GM12878 (cell line): Measurements from ENCODE around the gene TTR. TPM values are rescaled to one million over a fixed set of nuclear protein-coding genes. Genes with fewer than 3 reads are reported as not detected.

Experiments used
- ATAC-seq: fragments of 200-7000 bp; cut with Tn5 transposase; 3 replicates; pipeline ENCODE4 v1.9.1; 2020; ENCODE audit warnings: mild to moderate bottlenecking, moderate library complexity
- BruUV-seq: library from RNA; stranded (reverse); fragments of 400-500 nt; replicated peaks from 2 replicates; lab custom pipeline; 2021; lab: Mats Ljungman, UMichigan
- CTCF ChIA-PET: fragments of 300-600 bp; sonication (Branson Sonifier 250); formaldehyde crosslinking; extraction: SDS; loops from one replicate; lab custom pipeline; 2021; ENCODE audit warnings: inconsistent platforms; lab: Yijun Ruan, JAX
- POLR2A ChIA-PET: fragments of 350-600 bp; formaldehyde crosslinking; extraction: SDS; loops from one replicate; lab custom pipeline; 2021; ENCODE audit warnings: inconsistent platforms; lab: Charles Lee
- RAD21 ChIA-PET: fragments of 300-600 bp; sonication (Branson Sonifier 250); formaldehyde crosslinking; loops from one replicate; lab custom pipeline; 2023; ENCODE audit warnings: antibody characterized with exemption; ENCODE audit not compliant: unreplicated experiment; lab: Charles Lee
- SMC1A ChIA-PET: fragments of 300-600 bp; sonication (Branson Sonifier 250); formaldehyde crosslinking; loops from one replicate; lab custom pipeline; 2023; ENCODE audit not compliant: unreplicated experiment, uncharacterized antibody; lab: Charles Lee
- DNase-seq: peaks from one replicate; pipeline ENCODE4 v3.0.0-alpha.2; 2011; ENCODE audit warnings: low read depth, low spot score
- FAIRE-seq: peaks from 3 replicates; lab custom pipeline; 2011; peaks lifted over from hg19 to GRCh38; lab: Jason Lieb, UNC
- H2AFZ ChIP-seq: 2 replicates; pipeline ENCODE4 v1.6.0; 2011; ENCODE audit warnings: low read depth, low read length, control low read depth; ENCODE audit not compliant: control insufficient read depth
- H3K27ac ChIP-seq: 2 replicates; pipeline ENCODE4 v1.5.1; 2011; ENCODE audit warnings: control low read depth; ENCODE audit not compliant: control insufficient read depth, insufficient read depth
- H3K27me3 ChIP-seq, 2 experiments: replicated peaks in 1 of 2; 2 replicates each; pipeline versions ENCODE4 v1.6.0 to v1.6.1; 2011; ENCODE audit warnings: low read length in 1 of 2; ENCODE audit not compliant: control insufficient read depth in 2 of 2, insufficient read depth in 2 of 2
- H3K36me3 ChIP-seq, 2 experiments: 2 replicates each; pipeline ENCODE4 v1.5.1; 2011; ENCODE audit warnings: low read length in 1 of 2; ENCODE audit not compliant: control insufficient read depth in 2 of 2, insufficient read depth in 2 of 2
- H3K4me1 ChIP-seq: 2 replicates; pipeline ENCODE4 v1.6.1; 2011; ENCODE audit warnings: mild to moderate bottlenecking, low read length, moderate library complexity, mixed read lengths; ENCODE audit not compliant: control insufficient read depth, insufficient read depth
- H3K4me2 ChIP-seq: 2 replicates; pipeline ENCODE4 v1.6.0; 2011; ENCODE audit warnings: control low read depth; ENCODE audit not compliant: control insufficient read depth, insufficient read depth
- H3K4me3 ChIP-seq: fragments of 200-600 bp; sonication (generic); 2 replicates; pipeline ENCODE4 v1.5.1; 2016
- H3K79me2 ChIP-seq: 2 replicates; pipeline ENCODE4 v1.6.0; 2011; ENCODE audit warnings: low read length; ENCODE audit not compliant: control insufficient read depth, insufficient read depth
- H3K9ac ChIP-seq: 2 replicates; pipeline ENCODE4 v1.8.0; 2011; ENCODE audit warnings: low read length, control low read depth, mixed read lengths; ENCODE audit not compliant: control insufficient read depth, insufficient read depth
- H3K9me3 ChIP-seq: replicated peaks from 3 replicates; pipeline ENCODE4 v1.5.1; 2011; ENCODE audit warnings: mild to moderate bottlenecking, low read length; ENCODE audit not compliant: control insufficient read depth, insufficient read depth
- H4K20me1 ChIP-seq: 2 replicates; pipeline ENCODE4 v1.6.0; 2011; ENCODE audit not compliant: control insufficient read depth, insufficient read depth
- CTCF ChIP-seq, 3 experiments: IDR thresholded peaks in 2 of 3; conservative IDR thresholded peaks in 1 of 3; 2 replicates each; pipeline ENCODE4 v1.5.1; 2011; ENCODE audit warnings: low read depth in 3 of 3, low read length in 3 of 3, mild to moderate bottlenecking in 3 of 3, control low read depth in 2 of 3, moderate library complexity in 2 of 3, inconsistent platforms in 1 of 3, mixed read lengths in 1 of 3; ENCODE audit not compliant: control insufficient read depth in 2 of 3, insufficient read depth in 1 of 3; ENCODE audit errors: extremely low read depth in 1 of 3
- ESRRA ChIP-seq: IDR thresholded peaks from 2 replicates; pipeline ENCODE4 v1.6.1; 2012; ENCODE audit warnings: mild to moderate bottlenecking, low read length, improper control_type of control experiment
- NKRF ChIP-seq: fragments of 450-650 bp; conservative IDR thresholded peaks from 2 replicates; pipeline ENCODE4 v1.6.1; 2017; ENCODE audit warnings: mild to moderate bottlenecking, moderate library complexity
- POLR2AphosphoS2 ChIP-seq: IDR thresholded peaks from 2 replicates; pipeline ENCODE4 v1.6.1; 2011; ENCODE audit warnings: low read depth, mild to moderate bottlenecking, low read length, improper control_type of control experiment, moderate library complexity
- RAD21 ChIP-seq: IDR thresholded peaks from 2 replicates; pipeline ENCODE4 v1.6.1; 2011; ENCODE audit warnings: mild to moderate bottlenecking, low read depth, low read length, moderate library complexity; ENCODE audit not compliant: insufficient read depth
- RAD51 ChIP-seq: fragments of 450-650 bp; IDR thresholded peaks from 2 replicates; pipeline ENCODE4 v1.6.1; 2016; ENCODE audit warnings: moderate library complexity, mild to moderate bottlenecking, inconsistent platforms
- RBBP5 ChIP-seq: fragments of 200-600 bp; sonication (generic); conservative IDR thresholded peaks from 2 replicates; pipeline ENCODE4 v1.6.1; 2016
- RFX5 ChIP-seq: IDR thresholded peaks from 2 replicates; pipeline ENCODE4 v1.6.1; 2011; ENCODE audit warnings: low read depth, low read length, improper control_type of control experiment
- SRF ChIP-seq, 2 experiments: IDR thresholded peaks; 2 replicates each; pipeline ENCODE4 v1.6.1; 2011; ENCODE audit warnings: low read depth in 2 of 2, low read length in 2 of 2, mild to moderate bottlenecking in 1 of 2, moderate library complexity in 1 of 2
- TCF3 ChIP-seq: IDR thresholded peaks from 2 replicates; pipeline ENCODE4 v1.6.1; 2012; ENCODE audit warnings: low read depth, mild to moderate bottlenecking, low read length, borderline replicate concordance; ENCODE audit not compliant: insufficient read depth
- YY1 ChIP-seq: IDR thresholded peaks from 2 replicates; pipeline ENCODE4 v1.6.1; 2011; ENCODE audit warnings: low read depth, mild to moderate bottlenecking, low read length
- WGBS: methylation state at CpG from one replicate; pipeline ENCODE4 v1.1.6; 2016; ENCODE audit warnings: low lambda C conversion rate; ENCODE audit not compliant: insufficient replicate concordance, insufficient coverage; ENCODE audit errors: missing lambda C conversion rate; 5-methylcytosine and 5-hydroxymethylcytosine counted together
- in situ Hi-C: fragments of 300-500 bp; cut with MboI; formaldehyde crosslinking; loops from 9 replicates; pipeline ENCODE4 v1.14.3; 2018; ENCODE audit warnings: mixed read lengths
- intact Hi-C: fragments of 100-400 bp; cut with micrococcal nuclease; formaldehyde crosslinking; loops from one replicate; pipeline ENCODE4 v1.14.2; 2022; ENCODE audit not compliant: unreplicated experiment
- polyA plus RNA-seq, 11 experiments: library from polyadenylated mRNA; depleted of rRNA in 4 of 11; unstranded in 6 of 11; stranded (reverse) in 5 of 11; fragments of >200 nt; fragmentation: Nextera tagmentation in 4 of 11; fragmentation: Illumina TruSeq in 1 of 11; extraction: Ambion mirVana in 4 of 11; extraction: Trizol in 1 of 11; gene quantifications; 1 replicate in 1 of 11; 2 replicates in 10 of 11; pipeline versions ENCODE4 v1.2.1 to v1.2.3, GENCODE V29; 2011 to 2016; ENCODE audit warnings: inconsistent platforms in 2 of 11, missing spikeins in 2 of 11, low read depth in 1 of 11
- total RNA-seq, 4 experiments: library from RNA; depleted of rRNA in 3 of 4; stranded (reverse); fragments of >200 nt in 3 of 4; fragmentation: Illumina TruSeq in 1 of 4; extraction: Trizol in 1 of 4; gene quantifications; 2 replicates each; pipeline versions ENCODE4 v1.2.1 to v1.2.3, GENCODE V29; 2013 to 2021

Gene TTR
- total and polyA plus RNA-seq, 10 of the 15 experiments (the other 5 are each of a cell fraction or from before 2014, with no cell fraction given): 0.05 to 1.2 TPM; not detected in 8

- TF ChIP-seq RFX5: no peak
- no peak for TF ChIP-seq YY1
- no peak for TF ChIP-seq TCF3
- TF ChIP-seq POLR2AphosphoS2: no peak
- TF ChIP-seq SRF (IDR thresholded peaks at IDR 0.05; ENCODE audit: low read depth in 2 of 2, low read length in 2 of 2): no peak
- no peak for TF ChIP-seq RBBP5
- no peak for TF ChIP-seq NKRF
- no peak for TF ChIP-seq RAD51
Measured at GRCh38 chr18:31562726-31563125, 29.0 kb upstream of the TTR start (continued).

GRCh38 chr18:31563778-31564177 lies 27.9 kb upstream of the TTR start:
- ATAC-seq: 0 out of 3 replicates have a peak, but pooled peaks have one; percentile 45
- Histone ChIP-seq H3K36me3 (no peaks in the 10 kb centered on the region), H3K9ac (no peak overlapping the region), H3K9me3 (no peaks in the 10 kb centered on the region), H3K27ac (no peak overlapping the region), H3K4me2 (no peak overlapping the region), H4K20me1 (no peaks in the 10 kb centered on the region), H3K79me2 (no peaks in the 10 kb centered on the region), H3K27me3 (no peaks in the 10 kb centered on the region), H2AFZ (no peak overlapping the region), H3K4me1 (no peaks in the 10 kb centered on the region), H3K4me3 (no peak overlapping the region)
- SMC1A ChIA-PET: interaction anchor here (0.8 to 5.6 kb wide), 22 partner anchors 9 to 591 kb away, joined by 3 to 87 read pairs (median 4); no protein-coding TSS in a partner anchor
- WGBS: 0% methylated on average over 1 of the region's 1 CpG
- BruUV-seq: no TSS peak
- no peak for DNase-seq
- in situ Hi-C loops: no loop called here
- intact Hi-C loops: no loop called here
- no peak for FAIRE-seq
- POLR2A ChIA-PET: no interaction called here
- CTCF ChIA-PET: interaction anchor here (0.7 to 13.4 kb wide), 30 partner anchors 9 to 589 kb away, joined by 3 to 224 read pairs (median 4); no protein-coding TSS in a partner anchor
- RAD21 ChIA-PET: interaction anchor here (0.8 to 3.5 kb wide), 12 partner anchors 14 to 564 kb away, joined by 3 to 21 read pairs (median 4); no protein-coding TSS in a partner anchor
- TF ChIP-seq RAD21 (peak; percentile 44), ESRRA (no peak), CTCF (IDR thresholded peaks at IDR 0.05 in 2 of 3, conservative IDR thresholded peaks at IDR 0.05 in 1 of 3; ENCODE audit: control insufficient read depth in 2 of 3, extremely low read depth in 1 of 3, insufficient read depth in 1 of 3, low read depth in 3 of 3, low read length in 3 of 3) (peak in 2 of 3 experiments; percentile 19 to 28; a peak in 2 of 6 replicates), NKRF (no peak)
